Globus pallidus (tissue), 1 donor: ENCODE results near the gene ATP11B.

Source experiments
- DNase-seq: peaks from one replicate; pipeline ENCODE4 v3.0.0-alpha.2; 2015; ENCODE audit warnings: low spot score

The ATP11B gene

GRCh38 chr3:182954553-182955235 lies 161.4 kb downstream of the ATP11B start:
- DNase-seq: no peak

GRCh38 chr3:182957226-182957625 lies 163.9 kb downstream of the ATP11B start:
- no peak for DNase-seq

GRCh38 chr3:182957676-182958266 lies 164.5 kb downstream of the ATP11B start:
- peak; percentile 13 for DNase-seq

- DNase-seq: peak; percentile 11
These were observed 166.4 kb downstream of the ATP11B start for GRCh38 chr3:182959474-182960350.

- peak; percentile 52 for DNase-seq
These were observed 168.9 kb downstream of the ATP11B start for GRCh38 chr3:182962166-182962565.

- no peak for DNase-seq
These were observed 170.9 kb downstream of the ATP11B start for GRCh38 chr3:182964179-182964578.

- DNase-seq: no peak
These were observed 172.6 kb downstream of the ATP11B start for GRCh38 chr3:182965861-182966366.

- DNase-seq: no peak
These were observed 174.2 kb downstream of the ATP11B start for GRCh38 chr3:182967218-182968204.

- DNase-seq: no peak
These were observed 176.0 kb downstream of the ATP11B start for GRCh38 chr3:182969277-182969676.

- DNase-seq: no peak
These were observed 176.5 kb downstream of the ATP11B start for GRCh38 chr3:182969853-182970252.

- no peak for DNase-seq
These were observed 177.6 kb downstream of the ATP11B start for GRCh38 chr3:182970811-182971418.
